Skeletal muscle satellite cell (primary cell): ENCODE measurements around the gene TMEM109.

Experiments used
- H3K27me3 ChIP-seq: 2 replicates; pipeline ENCODE4 v1.7.0; 2013; ENCODE audit warnings: low read length; ENCODE audit not compliant: control insufficient read depth, insufficient read depth
- H3K36me3 ChIP-seq: 2 replicates; pipeline ENCODE4 v1.7.0; 2013; ENCODE audit warnings: mild to moderate bottlenecking, control low read depth, low read length; ENCODE audit not compliant: insufficient read depth
- H3K4me1 ChIP-seq: 2 replicates; pipeline ENCODE4 v1.7.0; 2013; ENCODE audit warnings: low read length; ENCODE audit not compliant: control insufficient read depth, insufficient read depth
- H3K4me2 ChIP-seq: 2 replicates; pipeline ENCODE4 v1.7.0; 2013; ENCODE audit warnings: mild to moderate bottlenecking, low read length
- H3K4me3 ChIP-seq: 2 replicates; pipeline ENCODE4 v1.7.0; 2013; ENCODE audit warnings: low read length
- H3K9ac ChIP-seq: 2 replicates; pipeline ENCODE4 v1.7.0; 2013; ENCODE audit warnings: mild to moderate bottlenecking, low read depth, low read length, moderate library complexity
- H3K9me3 ChIP-seq: replicated peaks from 2 replicates; pipeline ENCODE4 v1.7.0; 2013; ENCODE audit warnings: mild to moderate bottlenecking, control low read depth, low read length

TMEM109 gene

GRCh38 chr11:60970369-60970774 lies 56.4 kb downstream of the TMEM109 start:
- H3K36me3 ChIP-seq, result no peaks in the 10 kb centered on the region
- peaks cover 45% of the 10 kb centered on the region for H3K27me3 ChIP-seq
- H3K4me2 ChIP-seq, result no peak overlapping the region
- no peaks in the 10 kb centered on the region for H3K4me1 ChIP-seq
- no peaks in the 10 kb centered on the region for H3K9me3 ChIP-seq
- no peak overlapping the region for H3K4me3 ChIP-seq
- no peak overlapping the region for H3K9ac ChIP-seq

DNA sequence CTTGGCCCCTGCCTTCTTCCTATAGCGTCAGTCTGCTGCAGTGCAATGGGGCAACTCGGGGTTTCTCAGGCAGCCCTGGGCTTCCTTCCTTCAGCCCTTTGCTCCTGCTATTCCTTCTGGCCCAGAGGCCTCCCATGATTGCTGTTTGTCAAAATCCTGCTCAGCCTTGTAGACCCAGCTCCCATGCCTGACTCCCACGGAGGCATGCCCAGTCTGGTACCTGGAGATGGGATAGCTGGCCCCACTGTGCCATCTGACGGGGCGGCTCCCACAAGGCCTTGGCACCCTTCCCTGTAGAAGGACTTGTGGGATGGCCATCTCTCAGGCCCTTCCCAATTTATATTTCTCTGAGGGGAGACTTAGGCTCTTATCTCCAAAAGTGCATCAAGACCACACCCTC lies 56.9 kb downstream of the TMEM109 start:
- peaks cover 42% of the 10 kb centered on the region for H3K27me3 ChIP-seq
- H3K9me3 ChIP-seq, result no peaks in the 10 kb centered on the region
- H3K9ac ChIP-seq, result no peak overlapping the region
- no peaks in the 10 kb centered on the region for H3K36me3 ChIP-seq
- no peaks in the 10 kb centered on the region for H3K4me1 ChIP-seq
- no peak overlapping the region for H3K4me3 ChIP-seq
- H3K4me2 ChIP-seq, result no peak overlapping the region

DNA sequence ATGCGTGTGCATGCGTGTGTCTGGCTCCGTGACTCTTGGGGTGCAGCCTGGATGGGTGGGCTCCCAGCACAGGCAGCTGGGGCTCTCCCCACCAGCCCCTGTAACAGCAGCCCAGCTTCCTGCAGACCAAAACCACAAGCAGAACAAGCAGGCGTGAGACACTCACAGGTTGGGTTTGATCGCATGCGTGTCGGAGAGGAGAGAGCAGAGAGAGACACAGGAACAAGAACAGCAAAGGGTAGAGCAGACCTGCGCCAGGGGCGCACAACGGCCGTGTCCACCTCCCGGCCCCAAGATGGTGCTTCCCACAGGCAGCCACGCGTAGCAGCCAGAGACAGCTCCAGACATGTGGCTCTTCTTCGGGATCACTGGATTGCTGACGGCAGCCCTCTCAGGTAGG lies 57.6 kb downstream of the TMEM109 start, which contains the start of gene CD6:
Gene CD6 (plus strand): TSS at position 161 of the 400 bp plus-strand sequence. CDS start 186 bp downstream, at position 347.
- H3K9ac ChIP-seq, result no peak within 1 kb of the TSS
- no peak within 1 kb of the TSS for H3K4me3 ChIP-seq

GRCh38 chr11:60972182-60973030 lies 58.4 kb downstream of the TMEM109 start:
- no peak overlapping the region for H3K4me3 ChIP-seq
- H3K27me3 ChIP-seq, result peaks cover 34% of the 10 kb centered on the region
- no peak overlapping the region for H3K9ac ChIP-seq

More for the DNA sequence above, 57.6 kb downstream of the TMEM109 start, which contains the start of gene CD6:
- Histone ChIP-seq H3K4me1 (no peaks in the 10 kb centered on the region), H3K36me3 (no peaks in the 10 kb centered on the region), H3K9me3 (no peaks in the 10 kb centered on the region), H3K4me2 (no peak within 1 kb of the TSS), H3K27me3 (peaks cover 38% of the 10 kb centered on the region)

More at GRCh38 chr11:60972182-60973030, 58.4 kb downstream of the TMEM109 start:
- Histone ChIP-seq H3K36me3 (no peaks in the 10 kb centered on the region), H3K4me2 (no peak overlapping the region), H3K9me3 (no peaks in the 10 kb centered on the region), H3K4me1 (no peaks in the 10 kb centered on the region)
